A673 (cell line): Measurements from ENCODE around the gene KCNJ18.
"Not testable (repeated sequence)": the region's sequence is repeated elsewhere in the genome, so short reads cannot be mapped to it uniquely, and the experiment has no call there.

Experiments
- EZH2 ChIP-seq: fragments of 200-600 bp; sonication (generic); IDR thresholded peaks from 2 replicates; pipeline ENCODE4 v1.6.1; 2017; ENCODE audit warnings: borderline replicate concordance, low read depth, mild to moderate bottlenecking, mixed read lengths, antibody characterized with exemption, low read length; ENCODE audit not compliant: poor library complexity, severe bottlenecking
- TF ChIP-seq, protein P1 (sequence below): fragments of 300-800, 200-600 bp; sonication (generic); conservative IDR thresholded peaks from 2 replicates; pipeline ENCODE4 v1.5.1; 2017; ENCODE audit warnings: low read depth, mild to moderate bottlenecking, antibody characterized with exemption, low read length, moderate library complexity, mixed read lengths

DNA sequence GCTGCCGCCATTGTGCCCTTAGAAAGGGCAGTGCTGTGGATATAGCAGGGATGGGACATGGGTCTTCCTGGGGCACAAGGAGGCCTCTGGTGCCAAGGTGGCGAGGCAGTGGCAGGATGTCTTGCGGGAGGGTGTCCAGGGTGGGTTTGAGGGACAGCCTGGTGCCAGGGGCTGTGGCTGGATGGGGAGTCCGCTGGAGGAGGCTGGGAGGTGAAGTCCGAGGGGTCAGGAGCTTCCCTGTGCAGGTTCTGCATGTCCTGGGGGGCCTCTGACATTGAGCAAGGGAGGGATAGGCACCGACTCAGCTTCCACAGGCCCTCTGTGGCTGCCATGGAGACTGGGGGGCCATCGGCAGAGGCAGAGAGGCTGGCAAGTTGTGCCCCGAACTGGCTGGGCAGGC lies 9.7 kb downstream of the KCNJ18 start:
- TF ChIP-seq, protein P1, sequence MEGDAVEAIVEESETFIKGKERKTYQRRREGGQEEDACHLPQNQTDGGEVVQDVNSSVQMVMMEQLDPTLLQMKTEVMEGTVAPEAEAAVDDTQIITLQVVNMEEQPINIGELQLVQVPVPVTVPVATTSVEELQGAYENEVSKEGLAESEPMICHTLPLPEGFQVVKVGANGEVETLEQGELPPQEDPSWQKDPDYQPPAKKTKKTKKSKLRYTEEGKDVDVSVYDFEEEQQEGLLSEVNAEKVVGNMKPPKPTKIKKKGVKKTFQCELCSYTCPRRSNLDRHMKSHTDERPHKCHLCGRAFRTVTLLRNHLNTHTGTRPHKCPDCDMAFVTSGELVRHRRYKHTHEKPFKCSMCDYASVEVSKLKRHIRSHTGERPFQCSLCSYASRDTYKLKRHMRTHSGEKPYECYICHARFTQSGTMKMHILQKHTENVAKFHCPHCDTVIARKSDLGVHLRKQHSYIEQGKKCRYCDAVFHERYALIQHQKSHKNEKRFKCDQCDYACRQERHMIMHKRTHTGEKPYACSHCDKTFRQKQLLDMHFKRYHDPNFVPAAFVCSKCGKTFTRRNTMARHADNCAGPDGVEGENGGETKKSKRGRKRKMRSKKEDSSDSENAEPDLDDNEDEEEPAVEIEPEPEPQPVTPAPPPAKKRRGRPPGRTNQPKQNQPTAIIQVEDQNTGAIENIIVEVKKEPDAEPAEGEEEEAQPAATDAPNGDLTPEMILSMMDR: not testable (repeated sequence)
- not testable (repeated sequence) for TF ChIP-seq EZH2
